Prostate gland (tissue), 2 donors: ENCODE results near the gene GATA5.

ENCODE experiments used
- POLR2A ChIP-seq: fragments of 450-650 bp; IDR thresholded peaks from one replicate; pipeline ENCODE4 v1.6.1; 2016; ENCODE audit warnings: antibody characterized with exemption, mild to moderate bottlenecking
- TF ChIP-seq, protein P1 (sequence below), 4 experiments: fragments of 200-600 bp in 2 of 4; fragments of 450-650 bp in 2 of 4; sonication (generic) in 2 of 4; IDR thresholded peaks; 1 replicate in 3 of 4; 2 replicates in 1 of 4; pipeline ENCODE4 v1.5.1; 2016 to 2019; ENCODE audit warnings: antibody characterized with exemption in 4 of 4, mild to moderate bottlenecking in 2 of 4, moderate library complexity in 2 of 4

DNA sequence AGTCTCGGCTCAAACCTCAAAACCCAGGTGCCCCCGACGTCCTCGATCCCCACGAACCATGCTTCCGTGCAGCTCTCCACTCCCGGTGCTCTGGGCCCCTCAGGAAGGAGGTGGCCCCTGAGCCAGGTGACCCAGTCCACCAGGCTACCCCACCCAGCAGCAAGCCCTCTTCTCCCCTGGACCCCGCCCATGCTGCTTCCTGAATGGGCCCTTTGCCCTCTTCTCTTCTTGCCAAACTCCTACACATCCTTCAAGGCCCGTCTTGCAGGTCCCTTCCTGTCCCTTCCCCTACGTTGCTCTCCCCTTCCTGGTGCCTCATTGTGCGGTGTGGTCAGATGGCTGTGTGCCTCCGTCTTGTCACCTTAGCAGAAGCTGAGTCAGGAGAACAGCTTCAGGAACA is 3.4 kb upstream of the GATA5 start:
- TF ChIP-seq, protein P1, sequence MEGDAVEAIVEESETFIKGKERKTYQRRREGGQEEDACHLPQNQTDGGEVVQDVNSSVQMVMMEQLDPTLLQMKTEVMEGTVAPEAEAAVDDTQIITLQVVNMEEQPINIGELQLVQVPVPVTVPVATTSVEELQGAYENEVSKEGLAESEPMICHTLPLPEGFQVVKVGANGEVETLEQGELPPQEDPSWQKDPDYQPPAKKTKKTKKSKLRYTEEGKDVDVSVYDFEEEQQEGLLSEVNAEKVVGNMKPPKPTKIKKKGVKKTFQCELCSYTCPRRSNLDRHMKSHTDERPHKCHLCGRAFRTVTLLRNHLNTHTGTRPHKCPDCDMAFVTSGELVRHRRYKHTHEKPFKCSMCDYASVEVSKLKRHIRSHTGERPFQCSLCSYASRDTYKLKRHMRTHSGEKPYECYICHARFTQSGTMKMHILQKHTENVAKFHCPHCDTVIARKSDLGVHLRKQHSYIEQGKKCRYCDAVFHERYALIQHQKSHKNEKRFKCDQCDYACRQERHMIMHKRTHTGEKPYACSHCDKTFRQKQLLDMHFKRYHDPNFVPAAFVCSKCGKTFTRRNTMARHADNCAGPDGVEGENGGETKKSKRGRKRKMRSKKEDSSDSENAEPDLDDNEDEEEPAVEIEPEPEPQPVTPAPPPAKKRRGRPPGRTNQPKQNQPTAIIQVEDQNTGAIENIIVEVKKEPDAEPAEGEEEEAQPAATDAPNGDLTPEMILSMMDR (IDR thresholded peaks at IDR 0.05) = no peak
- TF ChIP-seq POLR2A = no peak
